ENCODE measurements around the gene UFSP1. TPM values are rescaled to one million over a fixed set of nuclear protein-coding genes. Genes with fewer than 3 reads are reported as not detected.

The UFSP1 gene
- total and polyA plus RNA-seq, 2 of the 13 experiments (the other 11 are each of a cell fraction or from before 2014, with no cell fraction given), result 0.65 to 3.3 TPM

DNA sequence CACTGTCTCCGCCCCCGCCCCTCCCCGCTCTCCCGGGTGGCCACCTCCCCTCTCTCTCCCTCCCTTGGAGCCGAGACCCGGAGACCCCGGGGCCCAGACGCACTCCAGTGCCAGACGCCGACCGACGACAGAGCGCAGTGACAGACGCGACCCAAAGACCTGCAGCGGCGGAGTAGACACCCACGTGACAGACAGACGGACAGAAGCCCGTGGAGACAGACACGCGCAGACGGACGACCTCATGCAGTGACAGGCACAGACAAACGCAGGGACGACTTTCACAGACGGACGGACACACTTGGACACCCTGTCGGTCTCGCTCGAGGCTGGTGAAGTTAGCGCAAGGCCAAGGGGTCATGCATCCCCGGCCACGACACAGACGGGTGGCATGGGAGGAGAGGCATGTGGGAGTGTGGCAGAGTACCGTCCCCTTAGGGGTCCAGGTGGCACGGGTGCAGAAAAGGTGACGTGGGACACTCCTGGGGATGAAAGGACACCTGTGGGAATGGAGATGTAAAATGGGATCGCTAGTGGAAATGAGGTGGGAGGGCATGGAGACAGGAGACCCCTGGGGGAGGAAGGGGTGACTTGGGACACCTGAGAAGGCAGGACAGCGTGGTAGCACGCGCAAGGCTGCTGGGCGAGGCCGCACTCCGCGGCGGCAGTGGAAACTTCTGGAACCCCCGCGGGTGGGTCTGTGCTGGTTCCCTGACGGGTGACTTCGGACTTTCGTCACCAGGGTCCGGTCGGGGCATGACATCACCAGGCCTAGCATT, 6.6 kb upstream of the UFSP1 start (continued):
- TF ChIP-seq, protein P1, sequence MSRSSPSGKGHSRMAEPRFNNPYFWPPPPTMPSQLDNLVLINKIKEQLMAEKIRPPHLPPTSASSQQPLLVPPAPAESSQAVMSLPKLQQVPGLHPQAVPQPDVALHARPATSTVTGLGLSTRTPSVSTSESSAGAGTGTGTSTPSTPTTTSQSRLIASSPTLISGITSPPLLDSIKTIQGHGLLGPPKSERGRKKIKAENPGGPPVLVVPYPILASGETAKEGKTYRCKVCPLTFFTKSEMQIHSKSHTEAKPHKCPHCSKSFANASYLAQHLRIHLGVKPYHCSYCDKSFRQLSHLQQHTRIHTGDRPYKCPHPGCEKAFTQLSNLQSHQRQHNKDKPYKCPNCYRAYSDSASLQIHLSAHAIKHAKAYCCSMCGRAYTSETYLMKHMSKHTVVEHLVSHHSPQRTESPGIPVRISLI (CRISPR knock-in tag; IDR thresholded peaks at IDR 0.05; ENCODE audit: borderline replicate concordance), result no peak
- TF ChIP-seq ZNF839 (CRISPR knock-in tag; IDR thresholded peaks at IDR 0.05; ENCODE audit: borderline replicate concordance) (no peak), HIVEP1 (CRISPR knock-in tag; IDR thresholded peaks at IDR 0.05) (no peak), EHMT2 (IDR thresholded peaks at IDR 0.05; ENCODE audit: borderline replicate concordance, low read depth, low read length) (no peak), ZNF761 (CRISPR knock-in tag; conservative IDR thresholded peaks at IDR 0.05) (no peak; the same call in 1 of the 2 replicates), PRMT3 (CRISPR knock-in tag; IDR thresholded peaks at IDR 0.05; ENCODE audit: borderline replicate concordance, low read depth) (no peak), PLRG1 (conservative IDR thresholded peaks at IDR 0.05) (no peak), NR2C2 (CRISPR knock-in tag; IDR thresholded peaks at IDR 0.05; ENCODE audit: borderline replicate concordance) (no peak), ZNF569 (CRISPR knock-in tag; IDR thresholded peaks at IDR 0.05; ENCODE audit: borderline replicate concordance) (no peak), ZNF138 (CRISPR knock-in tag; IDR thresholded peaks at IDR 0.05; ENCODE audit: low read depth) (no peak), ZFP82 (CRISPR knock-in tag; IDR thresholded peaks at IDR 0.05; ENCODE audit: borderline replicate concordance) (no peak), RELA (CRISPR knock-in tag; IDR thresholded peaks at IDR 0.05) (no peak), RBM39 (IDR thresholded peaks at IDR 0.05; ENCODE audit: low read depth, low read length, poor library complexity, severe bottlenecking) (no peak), ZNF567 (CRISPR knock-in tag; IDR thresholded peaks at IDR 0.05; ENCODE audit: borderline replicate concordance) (no peak), EED (CRISPR knock-in tag; IDR thresholded peaks at IDR 0.05) (no peak)
- TF ChIP-seq, protein P2, sequence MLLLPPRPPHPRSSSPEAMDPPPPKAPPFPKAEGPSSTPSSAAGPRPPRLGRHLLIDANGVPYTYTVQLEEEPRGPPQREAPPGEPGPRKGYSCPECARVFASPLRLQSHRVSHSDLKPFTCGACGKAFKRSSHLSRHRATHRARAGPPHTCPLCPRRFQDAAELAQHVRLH (CRISPR knock-in tag; IDR thresholded peaks at IDR 0.05; ENCODE audit: borderline replicate concordance, low read depth), result no peak
- TF ChIP-seq, protein P3, sequence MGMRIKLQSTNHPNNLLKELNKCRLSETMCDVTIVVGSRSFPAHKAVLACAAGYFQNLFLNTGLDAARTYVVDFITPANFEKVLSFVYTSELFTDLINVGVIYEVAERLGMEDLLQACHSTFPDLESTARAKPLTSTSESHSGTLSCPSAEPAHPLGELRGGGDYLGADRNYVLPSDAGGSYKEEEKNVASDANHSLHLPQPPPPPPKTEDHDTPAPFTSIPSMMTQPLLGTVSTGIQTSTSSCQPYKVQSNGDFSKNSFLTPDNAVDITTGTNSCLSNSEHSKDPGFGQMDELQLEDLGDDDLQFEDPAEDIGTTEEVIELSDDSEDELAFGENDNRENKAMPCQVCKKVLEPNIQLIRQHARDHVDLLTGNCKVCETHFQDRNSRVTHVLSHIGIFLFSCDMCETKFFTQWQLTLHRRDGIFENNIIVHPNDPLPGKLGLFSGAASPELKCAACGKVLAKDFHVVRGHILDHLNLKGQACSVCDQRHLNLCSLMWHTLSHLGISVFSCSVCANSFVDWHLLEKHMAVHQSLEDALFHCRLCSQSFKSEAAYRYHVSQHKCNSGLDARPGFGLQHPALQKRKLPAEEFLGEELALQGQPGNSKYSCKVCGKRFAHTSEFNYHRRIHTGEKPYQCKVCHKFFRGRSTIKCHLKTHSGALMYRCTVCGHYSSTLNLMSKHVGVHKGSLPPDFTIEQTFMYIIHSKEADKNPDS (CRISPR knock-in tag; IDR thresholded peaks at IDR 0.05), result no peak
- TF ChIP-seq, protein P4, sequence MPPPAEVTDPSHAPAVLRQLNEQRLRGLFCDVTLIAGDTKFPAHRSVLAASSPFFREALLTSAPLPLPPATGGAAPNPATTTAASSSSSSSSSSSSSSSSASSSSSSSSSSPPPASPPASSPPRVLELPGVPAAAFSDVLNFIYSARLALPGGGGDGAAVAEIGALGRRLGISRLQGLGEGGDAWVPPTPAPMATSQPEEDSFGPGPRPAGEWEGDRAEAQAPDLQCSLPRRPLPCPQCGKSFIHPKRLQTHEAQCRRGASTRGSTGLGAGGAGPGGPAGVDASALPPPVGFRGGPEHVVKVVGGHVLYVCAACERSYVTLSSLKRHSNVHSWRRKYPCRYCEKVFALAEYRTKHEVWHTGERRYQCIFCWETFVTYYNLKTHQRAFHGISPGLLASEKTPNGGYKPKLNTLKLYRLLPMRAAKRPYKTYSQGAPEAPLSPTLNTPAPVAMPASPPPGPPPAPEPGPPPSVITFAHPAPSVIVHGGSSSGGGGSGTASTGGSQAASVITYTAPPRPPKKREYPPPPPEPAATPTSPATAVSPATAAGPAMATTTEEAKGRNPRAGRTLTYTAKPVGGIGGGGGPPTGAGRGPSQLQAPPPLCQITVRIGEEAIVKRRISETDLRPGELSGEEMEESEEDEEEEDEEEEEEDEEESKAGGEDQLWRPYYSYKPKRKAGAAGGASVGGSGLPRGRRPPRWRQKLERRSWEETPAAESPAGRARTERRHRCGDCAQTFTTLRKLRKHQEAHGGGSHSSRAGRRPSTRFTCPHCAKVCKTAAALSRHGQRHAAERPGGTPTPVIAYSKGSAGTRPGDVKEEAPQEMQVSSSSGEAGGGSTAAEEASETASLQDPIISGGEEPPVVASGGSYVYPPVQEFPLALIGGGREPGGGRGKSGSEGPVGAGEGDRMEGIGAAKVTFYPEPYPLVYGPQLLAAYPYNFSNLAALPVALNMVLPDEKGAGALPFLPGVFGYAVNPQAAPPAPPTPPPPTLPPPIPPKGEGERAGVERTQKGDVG (CRISPR knock-in tag; IDR thresholded peaks at IDR 0.05; ENCODE audit: borderline replicate concordance), result no peak

Measured in HepG2 (cell line).